ENCODE results near the gene CAP2.

Gene CAP2

DNA sequence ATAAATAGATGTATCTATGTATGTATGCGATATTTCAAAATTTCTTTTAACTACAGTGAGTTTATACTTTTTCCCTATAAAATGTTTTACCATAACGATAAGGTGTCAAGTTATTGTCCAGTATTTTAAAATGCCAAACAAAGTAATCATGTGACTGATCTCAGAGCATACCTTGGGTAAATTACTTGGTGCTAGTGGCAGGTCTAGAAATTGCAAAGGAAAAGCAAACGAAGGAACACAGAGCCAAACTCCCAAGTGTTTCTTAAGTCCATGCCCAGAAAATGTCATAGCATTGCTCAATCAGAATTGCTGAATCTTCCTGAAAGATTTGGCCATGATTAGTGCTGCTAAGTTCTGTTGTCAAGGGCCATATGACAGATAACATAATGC, 77.5 kb downstream of the CAP2 start:
- intact Hi-C loops (cut with DNase I) = no loop called here
- no peak for DNase-seq

DNA sequence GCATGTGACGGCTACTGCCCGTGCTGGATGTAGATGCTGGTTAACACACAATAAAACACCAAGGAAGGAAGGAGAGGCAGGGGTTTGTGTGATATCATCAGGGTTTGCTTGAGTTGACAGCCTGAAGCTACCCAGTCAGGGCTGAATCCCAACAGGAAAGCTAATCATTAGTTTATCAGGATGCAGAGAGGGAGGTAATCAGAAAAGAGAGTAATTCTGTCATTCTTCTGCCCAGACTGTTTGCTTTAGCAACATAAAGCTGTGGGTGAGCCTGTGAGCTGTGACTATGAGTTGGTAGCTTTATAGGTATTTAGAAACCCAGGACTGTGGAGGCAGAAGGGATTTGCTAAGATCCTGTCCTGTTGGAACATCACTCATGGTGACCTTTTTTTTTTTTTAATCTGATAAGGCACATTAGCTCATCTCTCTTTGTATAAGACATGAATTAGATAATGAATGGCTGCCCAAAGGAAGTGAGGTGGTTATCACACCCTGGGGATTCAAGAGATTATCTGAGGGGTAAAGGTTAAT, 79.3 kb downstream of the CAP2 start:
- intact Hi-C loops (cut with DNase I) = no loop called here
- DNase-seq = no peak

DNA sequence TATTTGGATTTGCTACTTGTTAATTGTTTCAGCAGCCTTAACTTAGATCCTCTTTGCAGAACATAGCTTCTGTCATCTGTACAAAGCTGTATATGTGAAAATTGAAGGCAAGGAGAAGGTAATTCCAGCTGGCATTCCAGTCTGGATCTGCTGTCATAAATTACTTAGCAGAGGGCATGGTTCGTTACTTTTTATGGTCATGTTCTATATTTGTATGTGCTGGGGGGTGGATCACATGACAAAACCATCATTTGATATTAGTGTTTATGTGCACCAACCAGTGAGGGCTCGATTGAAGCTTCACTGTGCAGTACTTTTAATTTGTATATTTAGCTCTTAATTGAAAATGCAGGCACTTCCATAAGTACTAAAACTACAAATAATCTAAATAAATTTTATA, 80.2 kb downstream of the CAP2 start:
- intact Hi-C loops (cut with DNase I) = no loop called here
- no peak for DNase-seq

DNA sequence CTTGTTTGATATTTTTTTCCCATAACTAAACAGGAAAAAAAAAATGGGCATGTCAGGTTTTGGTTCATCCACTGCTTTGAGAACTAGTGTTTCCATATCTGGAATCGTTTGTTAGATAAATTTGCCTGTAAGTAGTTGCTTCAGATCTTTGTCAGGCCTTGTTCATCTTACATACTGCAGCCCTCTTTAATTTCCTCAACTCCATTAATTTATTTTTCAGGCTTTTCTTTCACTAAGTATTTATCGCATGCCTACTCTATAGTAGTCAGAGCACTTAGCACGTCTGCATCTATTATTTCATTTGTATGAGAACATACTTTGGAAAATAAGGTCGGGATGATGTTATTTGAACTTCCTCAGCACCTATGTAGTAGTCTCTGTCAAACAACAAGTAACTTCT, 80.9 kb downstream of the CAP2 start:
- no peak for DNase-seq
- intact Hi-C loops (cut with DNase I) = no loop called here

DNA sequence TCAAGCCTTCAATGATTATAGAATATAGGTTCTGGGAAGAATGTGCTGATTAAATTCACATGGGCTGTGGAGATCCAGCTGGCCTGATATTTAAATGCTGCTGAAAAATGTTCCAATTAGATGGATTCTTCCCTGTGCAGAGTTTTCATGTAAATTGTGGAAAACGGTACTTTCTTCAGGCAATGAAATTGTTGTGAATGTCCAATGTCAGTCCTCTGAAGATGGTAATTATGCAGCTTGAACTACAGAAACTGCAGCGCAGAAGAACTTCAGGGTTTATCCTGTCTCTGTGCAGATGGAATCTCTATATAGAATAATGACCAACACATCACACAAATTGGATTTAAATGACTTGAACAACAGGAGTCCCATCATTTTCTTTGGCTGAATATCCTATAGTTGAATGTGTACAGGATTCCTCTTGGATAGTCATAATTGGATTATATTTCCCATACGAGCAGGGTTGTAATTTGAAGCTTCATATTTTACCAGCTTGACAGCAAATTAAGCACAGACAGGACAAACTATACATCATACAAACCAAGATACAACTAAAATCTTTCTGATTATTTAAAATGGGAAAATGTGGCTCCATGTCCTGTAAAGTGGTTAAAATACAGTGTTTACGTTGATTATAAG, 82.3 kb downstream of the CAP2 start:
- intact Hi-C loops (cut with DNase I) = no loop called here
- no peak for DNase-seq

DNA sequence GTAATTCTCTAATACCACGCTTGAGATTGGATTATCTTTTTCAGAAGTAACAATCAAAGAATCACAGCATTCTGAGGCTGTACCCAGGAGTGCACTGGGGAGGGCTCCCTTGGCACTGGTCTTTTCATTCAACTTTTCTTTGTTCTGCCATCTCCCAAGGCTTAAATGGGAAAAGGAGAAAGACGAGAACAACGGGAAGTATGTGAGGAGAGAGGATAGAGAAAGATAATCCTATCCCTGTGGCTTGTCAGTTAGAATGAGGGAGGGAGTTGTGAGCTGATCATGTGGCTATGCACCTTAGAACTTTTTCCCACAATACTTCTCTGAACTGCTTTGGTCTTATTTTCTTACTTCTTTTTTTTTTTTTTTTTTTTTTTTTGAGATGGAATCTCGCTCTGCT, 83.1 kb downstream of the CAP2 start:
- DNase-seq = no peak
- intact Hi-C loops (cut with DNase I) = no loop called here

DNA sequence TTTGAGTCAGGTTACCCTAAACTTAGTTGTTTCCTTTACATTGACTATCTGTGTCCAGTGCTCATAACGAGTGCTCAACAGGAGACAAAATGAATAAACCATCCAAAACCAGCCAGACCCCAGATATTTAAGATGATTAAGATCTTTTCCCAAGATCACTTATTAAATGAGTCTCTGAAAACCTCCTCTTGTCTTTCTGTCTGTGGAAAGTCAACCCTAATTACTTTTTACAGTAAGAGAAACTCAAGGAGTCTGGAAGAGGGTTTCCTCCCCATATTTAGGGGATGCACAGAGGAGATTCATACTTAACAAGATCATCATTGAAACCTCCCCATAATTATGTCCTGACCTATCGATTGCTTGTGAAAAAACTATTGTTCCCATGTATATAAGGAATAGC, 84.0 kb downstream of the CAP2 start:
- intact Hi-C loops (cut with DNase I) = no loop called here
- no peak for DNase-seq

DNA sequence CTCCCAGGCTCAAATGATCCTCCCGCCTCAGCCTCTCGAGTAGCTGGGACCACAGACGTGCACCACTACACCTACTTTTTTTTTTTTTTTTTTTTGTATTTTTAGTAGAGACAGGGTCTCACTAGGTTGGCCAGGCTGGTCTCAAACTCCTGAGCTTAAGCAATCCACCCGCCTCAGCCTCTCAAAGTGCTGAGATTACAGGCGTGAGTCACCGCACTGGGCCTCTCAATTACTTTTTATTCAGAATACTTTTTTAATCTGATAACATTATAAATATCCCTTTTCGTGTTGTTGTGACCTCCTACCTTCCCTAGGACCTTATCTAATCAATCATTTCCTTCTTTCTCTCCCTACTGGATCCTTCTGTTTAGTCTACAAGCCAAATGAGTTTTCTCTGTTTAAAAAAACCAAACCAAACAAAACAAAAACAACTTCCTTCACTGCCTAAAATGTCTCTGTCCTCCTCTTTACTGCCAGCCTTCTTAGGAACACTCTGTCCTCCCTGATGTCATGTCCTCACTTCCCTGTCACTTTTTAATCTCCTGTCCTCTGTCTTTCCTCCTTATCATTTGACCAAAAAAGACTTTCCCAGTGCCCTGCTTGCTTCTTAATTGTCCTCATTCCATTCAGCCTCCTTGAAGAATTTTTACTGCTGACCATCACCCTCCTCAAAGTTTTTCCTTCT, 85.0 kb downstream of the CAP2 start:
- intact Hi-C loops (cut with DNase I) = no loop called here

DNA sequence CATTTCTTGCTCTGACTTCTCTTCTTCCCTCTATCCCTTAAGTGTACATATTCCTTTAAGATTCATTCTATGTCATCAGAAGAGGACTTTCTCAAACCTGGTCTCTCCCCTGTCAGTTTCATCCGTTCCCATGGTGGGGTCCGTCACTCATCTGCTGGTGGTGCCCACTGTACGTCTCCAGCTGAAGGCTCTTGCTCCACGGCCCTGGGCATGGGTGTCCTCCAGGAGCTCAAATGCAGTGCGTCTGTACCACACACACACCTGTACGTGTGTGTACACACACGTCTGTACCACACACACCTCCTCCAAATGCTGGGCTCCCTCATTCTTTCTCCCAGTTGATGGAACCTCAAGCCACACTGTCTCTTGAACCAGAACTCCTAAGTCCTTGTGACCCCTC, 85.6 kb downstream of the CAP2 start:
- intact Hi-C loops (cut with DNase I) = no loop called here
- no peak for DNase-seq

More for the DNA sequence above, 85.0 kb downstream of the CAP2 start:
- no peak for DNase-seq

DNA sequence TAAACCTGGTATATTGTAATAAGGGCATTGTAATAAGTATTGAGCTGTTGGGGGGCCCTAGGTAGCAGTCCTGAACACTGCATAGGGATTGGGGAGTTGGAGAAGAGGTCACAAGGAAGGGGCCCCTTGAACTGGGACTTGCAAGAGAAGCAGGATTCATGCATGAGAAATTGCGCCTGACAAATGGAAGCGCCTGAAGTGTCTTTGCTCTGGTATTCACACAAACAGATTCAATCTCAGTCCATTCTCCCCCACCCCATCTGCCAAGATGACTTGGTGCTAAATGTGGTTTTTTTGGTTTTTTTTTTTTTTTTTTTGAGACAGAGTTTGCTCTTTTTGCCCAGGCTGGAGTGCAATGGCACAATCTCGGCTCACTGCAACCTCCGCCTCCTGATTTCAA, 87.1 kb downstream of the CAP2 start:
- intact Hi-C loops (cut with DNase I) = no loop called here
- DNase-seq = no peak

DNA sequence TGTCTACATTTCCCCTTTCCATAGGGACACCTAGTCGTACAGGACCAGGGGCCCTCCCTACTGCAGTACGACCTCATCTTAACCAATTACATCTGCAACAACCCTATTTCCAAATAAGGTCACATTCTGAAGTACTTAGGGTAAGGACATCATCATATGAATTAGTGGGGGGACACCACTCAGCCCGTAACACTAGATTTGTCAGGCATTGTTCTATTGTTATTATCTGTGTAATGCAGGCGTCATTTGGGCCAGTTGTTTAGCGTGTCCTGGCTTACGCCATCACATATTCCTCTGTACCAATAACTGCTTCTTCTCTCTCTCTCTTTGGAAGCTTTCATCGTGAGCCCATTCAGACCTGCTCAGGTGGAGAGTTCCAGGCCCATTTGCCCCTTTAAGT, 89.3 kb downstream of the CAP2 start:
- intact Hi-C loops (cut with DNase I) = no loop called here
- DNase-seq = no peak

DNA sequence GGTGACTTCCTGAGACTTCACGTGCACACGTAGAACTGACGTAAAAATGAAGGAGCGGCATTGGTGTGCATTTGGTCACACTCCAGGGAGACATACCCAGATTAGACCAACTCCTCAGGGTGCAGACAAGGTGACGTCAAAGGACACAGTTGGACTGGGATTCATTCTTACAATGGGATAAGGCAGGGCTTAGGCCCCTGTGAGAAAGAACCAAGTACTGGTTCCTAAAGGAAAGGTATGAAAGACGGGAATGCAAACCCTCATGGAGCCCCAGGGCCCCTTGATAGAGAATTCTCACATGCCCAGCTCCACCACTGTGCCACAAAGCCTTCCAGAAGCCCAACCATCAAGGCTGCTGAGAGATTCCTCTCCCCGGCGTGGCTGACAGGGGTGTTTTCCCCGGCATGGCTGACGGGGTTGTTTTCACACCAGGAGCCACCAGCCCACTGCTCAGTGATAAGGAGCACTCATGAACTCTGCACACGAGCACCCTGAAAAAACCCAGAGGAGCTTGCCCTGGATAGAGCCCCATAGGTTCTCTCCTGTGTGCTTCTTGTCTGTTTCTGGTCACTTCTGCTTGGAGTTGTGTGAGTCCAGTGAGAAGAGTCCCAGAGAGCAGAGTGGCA, 90.1 kb downstream of the CAP2 start:
- no peak for DNase-seq
- intact Hi-C loops (cut with DNase I) = no loop called here

DNA sequence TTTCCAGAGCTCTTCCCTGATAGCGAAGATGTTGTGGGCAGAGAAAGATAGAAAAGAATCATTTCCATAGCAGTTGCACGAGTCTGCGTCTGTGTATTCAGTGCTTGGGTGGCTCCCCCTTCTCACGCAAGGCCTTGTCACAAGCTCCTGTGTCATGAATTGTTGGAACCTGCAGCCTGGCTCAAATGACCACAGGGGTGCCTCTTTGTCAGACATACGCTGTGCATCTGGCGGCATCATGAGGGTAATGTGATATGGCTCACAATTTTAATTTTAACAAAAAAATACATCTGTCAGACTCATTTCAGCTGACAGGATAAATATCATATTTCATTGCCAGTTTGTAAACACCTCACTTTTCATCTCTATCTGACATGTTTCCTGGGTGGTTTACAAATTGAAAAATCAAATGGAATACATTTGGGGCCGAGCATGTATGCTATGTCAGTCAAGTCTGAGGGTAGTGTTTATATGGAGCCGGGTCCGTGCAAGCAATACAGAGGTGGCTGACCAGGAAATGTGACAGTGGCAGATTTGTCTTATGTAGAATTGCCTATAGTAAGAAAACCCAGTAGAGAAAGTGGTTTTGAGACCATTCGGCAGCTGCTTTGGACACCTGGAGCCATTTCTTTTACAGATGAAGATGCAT, 90.9 kb downstream of the CAP2 start:
- intact Hi-C loops (cut with DNase I) = no loop called here
- DNase-seq = no peak

DNA sequence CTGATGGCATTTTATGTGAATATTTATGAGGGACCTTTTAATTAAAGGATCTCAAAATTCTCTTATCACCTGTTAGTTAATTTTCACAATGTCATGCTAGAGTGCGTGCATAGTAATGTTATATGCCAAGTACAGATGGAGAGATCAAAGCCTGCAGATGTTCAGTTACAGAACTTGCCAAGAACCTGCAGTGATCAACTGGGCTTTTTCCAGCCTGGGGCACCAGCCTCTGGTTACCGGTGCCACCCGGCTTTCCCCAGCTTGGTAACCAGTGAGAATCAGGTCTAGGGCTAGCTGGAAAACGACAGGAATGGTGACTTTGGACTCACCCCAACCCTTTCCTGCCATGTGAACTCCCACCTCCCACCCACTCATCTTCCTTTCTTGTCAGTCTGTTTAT, 91.8 kb downstream of the CAP2 start:
- no peak for DNase-seq
- intact Hi-C loops (cut with DNase I) = no loop called here

DNA sequence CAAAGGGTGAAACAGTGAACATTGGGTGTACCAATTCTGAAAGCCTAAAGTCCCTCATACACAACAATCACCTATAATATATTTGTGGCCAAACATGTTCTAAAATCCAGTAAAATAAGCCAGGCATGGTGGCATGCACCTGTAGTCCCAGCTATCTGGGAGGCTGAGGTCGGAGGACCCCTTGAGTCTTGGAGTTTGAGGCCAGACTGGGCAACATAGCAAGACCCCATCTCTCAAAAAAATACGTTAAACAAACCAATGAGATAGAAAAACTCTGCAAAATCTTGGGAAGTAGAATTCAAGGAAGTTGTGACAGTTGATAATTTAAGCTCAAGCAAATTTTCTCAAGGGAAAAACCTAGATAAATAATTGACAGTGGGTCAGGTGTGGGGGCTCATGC, 92.6 kb downstream of the CAP2 start:
- DNase-seq = no peak
- intact Hi-C loops (cut with DNase I) = no loop called here

DNA sequence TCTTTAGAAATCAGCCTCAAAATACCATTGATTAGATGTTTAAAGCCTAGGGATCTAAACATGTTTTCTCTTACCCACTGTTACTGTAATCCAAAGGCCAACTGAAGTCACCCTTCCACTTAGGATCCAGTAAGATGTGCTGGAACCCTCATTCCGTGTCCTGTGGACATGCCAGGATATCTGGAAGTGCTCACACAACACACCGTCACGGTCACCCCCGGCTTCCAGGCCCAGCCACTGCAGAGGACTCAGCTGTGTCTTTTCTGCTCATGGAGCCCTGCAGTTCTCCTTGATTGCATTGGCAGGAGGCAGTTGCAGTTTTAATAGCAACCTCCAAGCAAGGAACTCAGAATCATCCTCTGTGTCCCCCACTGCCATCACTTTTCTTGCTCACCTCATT, 93.3 kb downstream of the CAP2 start:
- DNase-seq = no peak
- intact Hi-C loops (cut with DNase I) = no loop called here

DNA sequence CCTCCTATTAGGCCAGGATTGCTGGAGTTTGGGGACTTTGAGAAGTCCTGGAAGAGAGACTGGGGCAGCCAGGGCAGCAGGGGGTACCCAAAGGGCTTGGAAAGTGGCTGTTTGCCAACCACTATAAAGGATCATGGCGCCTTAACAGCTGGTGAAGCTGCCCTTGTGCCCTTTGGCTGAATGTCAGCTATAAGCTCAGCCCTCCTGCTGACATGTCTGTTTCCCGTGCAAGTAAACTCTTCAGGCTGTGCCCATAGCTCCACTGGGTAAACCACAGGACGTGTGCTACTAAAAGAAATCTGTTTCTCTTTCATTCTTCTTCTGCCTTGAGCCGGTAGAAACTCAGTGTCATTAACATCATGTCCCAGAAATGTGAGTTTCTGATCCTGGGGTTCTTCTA, 97.3 kb downstream of the CAP2 start:
- intact Hi-C loops (cut with DNase I) = no loop called here
- no peak for DNase-seq

DNA sequence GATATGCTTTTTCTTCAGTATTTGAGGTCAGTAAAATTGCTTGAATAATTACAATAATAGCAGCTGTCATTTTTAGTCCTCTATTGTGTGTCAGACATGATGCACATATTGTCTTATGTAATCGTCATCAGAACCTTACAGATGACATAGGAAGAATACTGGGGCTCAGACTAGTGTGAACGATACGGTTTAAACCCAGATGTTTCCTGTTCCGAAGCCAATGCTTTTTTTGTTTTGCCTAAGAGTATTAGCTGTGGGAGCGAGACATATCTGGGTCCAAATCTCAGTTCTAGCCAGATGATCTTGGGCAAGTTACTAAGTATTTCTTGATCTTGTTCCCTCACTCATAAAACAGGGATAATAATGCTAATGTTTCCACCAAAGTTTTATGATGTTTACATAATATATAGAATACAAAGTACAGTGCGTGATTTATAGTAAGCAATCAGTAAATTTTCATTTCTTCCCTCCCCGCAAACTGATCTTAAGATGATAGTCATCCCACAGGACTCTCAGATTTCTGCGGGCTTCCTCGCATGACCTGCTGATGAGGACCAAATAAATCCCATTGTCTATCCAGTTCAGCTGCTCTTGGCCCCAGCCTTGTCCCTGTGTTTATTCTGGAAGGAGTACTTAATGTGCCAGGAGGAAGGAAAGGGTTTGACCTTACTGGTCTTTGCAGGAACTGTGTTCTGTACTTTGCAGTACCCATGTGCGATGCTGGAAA, 98.2 kb downstream of the CAP2 start:
- no peak for DNase-seq
- intact Hi-C loops (cut with DNase I) = no loop called here

DNA sequence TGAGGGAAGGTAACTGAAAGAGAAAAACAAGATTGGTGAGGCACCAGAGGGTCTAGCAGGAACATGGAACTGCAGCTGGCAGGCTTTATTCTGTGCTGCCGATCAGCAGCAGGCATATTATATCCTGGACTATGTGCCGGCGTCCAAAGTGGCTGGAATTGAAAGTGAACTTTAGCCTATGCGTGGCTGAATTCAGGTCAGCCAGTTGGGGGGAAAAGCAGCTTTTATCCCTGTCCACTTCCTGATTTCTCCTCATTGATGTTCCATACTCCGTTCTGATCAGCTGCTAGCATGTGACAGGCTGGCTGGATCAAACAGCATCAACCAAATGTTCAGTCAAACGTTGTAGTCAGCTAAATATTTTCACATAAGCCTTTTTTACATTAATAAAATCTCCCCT, 99.0 kb downstream of the CAP2 start:
- intact Hi-C loops (cut with DNase I) = no loop called here
- no peak for DNase-seq

DNA sequence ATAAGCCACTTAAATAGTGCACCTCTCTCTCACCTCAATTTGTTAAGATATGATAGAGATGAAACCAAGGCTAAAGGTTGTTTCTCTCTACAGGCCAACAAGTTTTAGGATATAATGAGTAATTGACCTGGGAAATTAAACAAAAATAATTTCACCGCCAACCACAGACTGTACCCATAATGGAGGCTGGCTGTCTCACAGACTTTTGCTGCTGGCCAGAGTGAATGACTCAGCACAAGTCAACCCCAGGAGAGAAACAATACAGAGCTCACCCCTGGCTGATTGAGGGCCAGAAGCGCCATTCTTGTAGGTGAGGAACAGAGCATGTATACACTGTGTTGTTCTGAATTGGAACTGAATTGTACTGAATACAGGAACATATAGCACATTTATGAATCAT, 99.9 kb downstream of the CAP2 start:
- intact Hi-C loops (cut with DNase I) = no loop called here
- DNase-seq = no peak

DNA sequence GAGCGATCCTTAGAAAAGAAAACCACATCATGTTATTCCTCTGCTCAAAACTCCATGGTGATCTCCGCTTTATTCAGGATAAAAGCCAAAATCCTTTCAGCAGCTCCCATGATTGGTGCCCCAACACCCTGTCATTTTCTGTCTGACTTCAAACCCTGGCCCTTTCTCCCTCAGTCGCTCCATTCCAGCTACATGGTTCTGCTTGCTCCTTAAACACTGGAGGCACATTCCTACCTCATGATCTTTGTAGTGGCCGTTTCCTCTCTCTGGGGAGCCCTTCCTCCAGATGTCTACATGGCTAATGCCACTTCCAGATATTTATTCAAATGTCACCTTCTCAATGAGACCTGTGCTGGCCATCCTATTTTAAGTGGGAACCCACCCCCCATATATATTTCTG, 100.8 kb downstream of the CAP2 start:
- no peak for DNase-seq
- intact Hi-C loops (cut with DNase I) = no loop called here
